GM18505 (cell line): ENCODE data around the gene PHOSPHO2.
"Not testable (repeated sequence)": the region's sequence is repeated elsewhere in the genome, so short reads cannot be mapped to it uniquely, and the experiment has no call there.

Experiments
- ATAC-seq: cut with Tn5 transposase; IDR thresholded peaks from one replicate; pipeline ENCODE4 v1.9.1; 2021; ENCODE audit not compliant: unreplicated experiment
- POLR2A ChIP-seq: IDR thresholded peaks from 4 replicates; pipeline ENCODE4 v1.6.1; 2011; ENCODE audit warnings: borderline replicate concordance; ENCODE audit not compliant: insufficient read depth, insufficient read length; ENCODE audit errors: extremely low read depth

PHOSPHO2 gene

GRCh38 chr2:169672406-169672805, 21.9 kb upstream of the PHOSPHO2 start:
- no peak for ATAC-seq
- TF ChIP-seq POLR2A = no peak

GRCh38 chr2:169673106-169673505, 21.2 kb upstream of the PHOSPHO2 start:
- TF ChIP-seq POLR2A = no peak
- ATAC-seq = no peak

GRCh38 chr2:169673921-169674320, 20.3 kb upstream of the PHOSPHO2 start:
- no peak for ATAC-seq
- no peak for TF ChIP-seq POLR2A

- no peak for TF ChIP-seq POLR2A
- no peak for ATAC-seq
Observed at GRCh38 chr2:169676357-169676756, 17.9 kb upstream of the PHOSPHO2 start.

GRCh38 chr2:169676850-169677249, 17.4 kb upstream of the PHOSPHO2 start:
- no peak for TF ChIP-seq POLR2A
- no peak for ATAC-seq

GRCh38 chr2:169683054-169683424, 11.2 kb upstream of the PHOSPHO2 start:
- ATAC-seq = no peak
- no peak for TF ChIP-seq POLR2A

GRCh38 chr2:169683425-169684134, 10.7 kb upstream of the PHOSPHO2 start:
- ATAC-seq = no peak
- TF ChIP-seq POLR2A = no peak

- ATAC-seq = no peak
- no peak for TF ChIP-seq POLR2A
Observed at GRCh38 chr2:169684135-169684565, 10.1 kb upstream of the PHOSPHO2 start.

GRCh38 chr2:169684712-169685111, 9.6 kb upstream of the PHOSPHO2 start:
- ATAC-seq = not testable (repeated sequence)

GRCh38 chr2:169686825-169687224, 7.4 kb upstream of the PHOSPHO2 start:
- not testable (repeated sequence) for ATAC-seq

GRCh38 chr2:169687943-169688342, 6.3 kb upstream of the PHOSPHO2 start:
- not testable (repeated sequence) for ATAC-seq

GRCh38 chr2:169690958-169691357, 3.3 kb upstream of the PHOSPHO2 start:
- no peak for TF ChIP-seq POLR2A
- no peak for ATAC-seq

- ATAC-seq = no peak
- no peak for TF ChIP-seq POLR2A
Observed at GRCh38 chr2:169692718-169693117, 1.6 kb upstream of the PHOSPHO2 start.

- no peak for TF ChIP-seq POLR2A
- ATAC-seq = no peak
Observed at GRCh38 chr2:169693360-169693759, 909 bp upstream of the PHOSPHO2 start.

- no peak for ATAC-seq
- TF ChIP-seq POLR2A = no peak
Observed at GRCh38 chr2:169694894-169695260, 608 bp downstream of the PHOSPHO2 start.
